HepG2 (cell line): ENCODE data around the gene B3GNT2. TPM values are rescaled to one million over a fixed set of nuclear protein-coding genes. Genes with fewer than 3 reads are reported as not detected.

Experiments
- BATF2 ChIP-seq: sonication (generic); formaldehyde crosslinking; IDR thresholded peaks from 2 replicates; pipeline ENCODE4 v1.8.0; 2022; ENCODE audit warnings: mild to moderate bottlenecking, missing genetic modification reagents, moderate library complexity
- CSRNP1 ChIP-seq: sonication (generic); formaldehyde crosslinking; IDR thresholded peaks from 2 replicates; pipeline ENCODE4 v1.8.1; 2023; ENCODE audit warnings: mild to moderate bottlenecking, missing genetic modification reagents
- E2F1 ChIP-seq: sonication (generic); formaldehyde crosslinking; IDR thresholded peaks from 2 replicates; pipeline ENCODE4 v1.5.0; 2020; ENCODE audit warnings: missing genetic modification reagents
- EED ChIP-seq: sonication (generic); formaldehyde crosslinking; IDR thresholded peaks from 2 replicates; pipeline ENCODE4 v1.5.0; 2020; ENCODE audit warnings: mild to moderate bottlenecking, missing genetic modification reagents
- ELF3 ChIP-seq: IDR thresholded peaks from 2 replicates; pipeline ENCODE4 v1.6.1; 2016; ENCODE audit warnings: missing genetic modification reagents, missing compliant biosample characterization
- FOXJ3 ChIP-seq: sonication (generic); formaldehyde crosslinking; IDR thresholded peaks from 2 replicates; pipeline ENCODE4 v1.4.0; 2020; ENCODE audit warnings: missing genetic modification reagents, mild to moderate bottlenecking, borderline replicate concordance
- FOXO1 ChIP-seq: sonication (generic); formaldehyde crosslinking; IDR thresholded peaks from 2 replicates; pipeline ENCODE4 v1.4.0; 2020; ENCODE audit warnings: missing genetic modification reagents
- FOXO4 ChIP-seq: sonication (generic); formaldehyde crosslinking; conservative IDR thresholded peaks from 2 replicates; pipeline ENCODE4 v1.8.1; 2023; ENCODE audit warnings: missing genetic modification reagents
- GATAD1 ChIP-seq: IDR thresholded peaks from 2 replicates; pipeline ENCODE4 v1.6.1; 2016; ENCODE audit warnings: missing genetic modification reagents, missing compliant biosample characterization
- KMT2B ChIP-seq: IDR thresholded peaks from 2 replicates; pipeline ENCODE4 v1.6.1; 2016; ENCODE audit warnings: missing genetic modification reagents, missing compliant biosample characterization
- MATR3 ChIP-seq: sonication (generic); formaldehyde crosslinking; IDR thresholded peaks from 2 replicates; pipeline ENCODE4 v1.4.0; 2020; ENCODE audit warnings: missing genetic modification reagents
- MIER3 ChIP-seq: IDR thresholded peaks from 2 replicates; pipeline ENCODE4 v1.6.1; 2016; ENCODE audit warnings: missing compliant biosample characterization, borderline replicate concordance
- NFIB ChIP-seq: sonication (generic); formaldehyde crosslinking; IDR thresholded peaks from 2 replicates; pipeline ENCODE4 v1.9.0; 2021; ENCODE audit warnings: missing genetic modification reagents, mild to moderate bottlenecking, borderline replicate concordance
- SIX4 ChIP-seq: sonication (generic); formaldehyde crosslinking; IDR thresholded peaks from 2 replicates; pipeline ENCODE4 v1.4.0; 2020; ENCODE audit warnings: missing genetic modification reagents
- ZFP36L1 ChIP-seq: sonication (generic); formaldehyde crosslinking; IDR thresholded peaks from 2 replicates; pipeline ENCODE4 v1.8.0; 2022; ENCODE audit warnings: mild to moderate bottlenecking, missing genetic modification reagents, moderate library complexity
- ZMYM3 ChIP-seq: sonication (generic); formaldehyde crosslinking; IDR thresholded peaks from 2 replicates; pipeline ENCODE4 v1.5.1; 2020; ENCODE audit warnings: mild to moderate bottlenecking, missing genetic modification reagents
- ZNF251 ChIP-seq: sonication (generic); formaldehyde crosslinking; IDR thresholded peaks from 2 replicates; pipeline ENCODE4 v1.9.0; 2021; ENCODE audit warnings: mild to moderate bottlenecking, missing genetic modification reagents
- ZNF34 ChIP-seq: sonication (generic); formaldehyde crosslinking; IDR thresholded peaks from 2 replicates; pipeline ENCODE4 v1.4.0; 2020; ENCODE audit warnings: mild to moderate bottlenecking, missing genetic modification reagents, borderline replicate concordance
- ZNF670 ChIP-seq: sonication (generic); formaldehyde crosslinking; IDR thresholded peaks from 2 replicates; pipeline ENCODE4 v1.8.0; 2022; ENCODE audit warnings: mild to moderate bottlenecking, missing genetic modification reagents, borderline replicate concordance
- ZNF768 ChIP-seq: sonication (generic); formaldehyde crosslinking; IDR thresholded peaks from 2 replicates; pipeline ENCODE4 v1.4.0; 2020; ENCODE audit warnings: missing genetic modification reagents
- ZNF773 ChIP-seq: sonication (generic); formaldehyde crosslinking; IDR thresholded peaks from 2 replicates; pipeline ENCODE4 v1.4.0; 2020; ENCODE audit warnings: missing genetic modification reagents, borderline replicate concordance
- ZNF775 ChIP-seq: sonication (generic); formaldehyde crosslinking; IDR thresholded peaks from 2 replicates; pipeline ENCODE4 v1.4.0; 2020; ENCODE audit warnings: missing genetic modification reagents, mild to moderate bottlenecking, moderate library complexity, borderline replicate concordance
- ZNF781 ChIP-seq: sonication (generic); formaldehyde crosslinking; IDR thresholded peaks from 2 replicates; pipeline ENCODE4 v1.5.1; 2020; ENCODE audit warnings: borderline replicate concordance, mild to moderate bottlenecking, missing genetic modification reagents; ENCODE audit errors: not compliant biosample characterization
- polyA plus RNA-seq, 8 experiments: library from polyadenylated mRNA; depleted of rRNA in 3 of 8; stranded (reverse) in 7 of 8; unstranded in 1 of 8; fragments of >200 nt; fragmentation: Illumina TruSeq in 4 of 8; extraction: Trizol in 4 of 8; gene quantifications; 2 replicates each; pipeline versions ENCODE4 v1.2.1 to v1.2.3, GENCODE V29; 2011 to 2016; ENCODE audit warnings: low read depth in 4 of 8, missing spikeins in 1 of 8, mixed read lengths in 1 of 8; ENCODE audit not compliant: insufficient read depth in 1 of 8
- total RNA-seq, 5 experiments: library from RNA; depleted of rRNA; stranded (reverse); fragments of >200 nt; fragmentation: Illumina TruSeq; extraction: Trizol; gene quantifications; 2 replicates each; pipeline ENCODE4 v1.2.3, GENCODE V29; 2016; ENCODE audit warnings: low read depth in 1 of 5

The B3GNT2 gene
- total and polyA plus RNA-seq, 2 of the 13 experiments (the other 11 are each of a cell fraction or from before 2014, with no cell fraction given): 26.3 to 28.5 TPM

GRCh38 chr2:62194558-62195420 lies 1.1 kb upstream of the B3GNT2 start (continued):
- TF ChIP-seq MATR3 (CRISPR knock-in tag) (no peak), ZNF781 (CRISPR knock-in tag) (peak; percentile 92), KMT2B (CRISPR knock-in tag) (0 out of 2 replicates have a peak, but pooled peaks have one; percentile 60), FOXO1 (CRISPR knock-in tag) (peak; percentile 89; the same call in 1 of the 2 replicates), GATAD1 (CRISPR knock-in tag) (peak; percentile 62), ZNF775 (CRISPR knock-in tag) (no peak), ZNF670 (CRISPR knock-in tag) (peak; percentile 23; the same call in 1 of the 2 replicates), FOXO4 (CRISPR knock-in tag) (no peak), NFIB (CRISPR knock-in tag) (no peak), FOXJ3 (peak; percentile 77), ZNF34 (CRISPR knock-in tag) (no peak), ZNF773 (CRISPR knock-in tag) (no peak; the same call in 1 of the 2 replicates), E2F1 (no peak), MIER3 (peak; percentile 96; the same call in 1 of the 2 replicates), CSRNP1 (CRISPR knock-in tag) (no peak), ZFP36L1 (peak; percentile 94), EED (CRISPR knock-in tag) (no peak), ZNF251 (peak; percentile 73; the same call in 1 of the 2 replicates), ZNF768 (no peak), ELF3 (CRISPR knock-in tag) (peak; percentile 91), SIX4 (CRISPR knock-in tag) (no peak; the same call in 1 of the 2 replicates), ZMYM3 (no peak; the same call in 1 of the 2 replicates), BATF2 (no peak)
